GM12874 (cell line): Measurements from ENCODE around the gene TMEM156.

Source experiments
- CTCF ChIP-seq: IDR thresholded peaks from 2 replicates; pipeline ENCODE4 v1.5.1; 2011; ENCODE audit warnings: low read depth, mild to moderate bottlenecking, control low read depth, low read length, moderate library complexity; ENCODE audit not compliant: insufficient read depth

The TMEM156 gene

DNA sequence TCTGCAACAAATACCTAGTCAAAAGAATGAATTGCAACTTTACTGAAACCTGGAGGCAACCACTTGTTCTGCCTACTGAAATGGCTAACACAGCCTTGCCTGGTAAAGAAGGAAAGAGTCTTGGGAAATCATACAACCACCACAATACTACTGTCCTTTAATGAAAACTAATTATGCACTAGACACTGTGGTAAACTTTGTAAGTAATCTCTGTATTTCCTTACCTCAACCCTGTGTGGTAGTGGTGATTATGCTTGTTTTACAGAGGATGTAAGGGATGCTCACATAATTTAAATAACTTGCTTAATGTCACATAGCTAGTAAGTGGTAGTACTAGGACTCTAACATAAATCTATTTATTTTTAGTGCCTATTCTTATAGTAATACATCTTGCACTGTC is 44.7 kb downstream of the TMEM156 start:
- no peak for TF ChIP-seq CTCF

DNA sequence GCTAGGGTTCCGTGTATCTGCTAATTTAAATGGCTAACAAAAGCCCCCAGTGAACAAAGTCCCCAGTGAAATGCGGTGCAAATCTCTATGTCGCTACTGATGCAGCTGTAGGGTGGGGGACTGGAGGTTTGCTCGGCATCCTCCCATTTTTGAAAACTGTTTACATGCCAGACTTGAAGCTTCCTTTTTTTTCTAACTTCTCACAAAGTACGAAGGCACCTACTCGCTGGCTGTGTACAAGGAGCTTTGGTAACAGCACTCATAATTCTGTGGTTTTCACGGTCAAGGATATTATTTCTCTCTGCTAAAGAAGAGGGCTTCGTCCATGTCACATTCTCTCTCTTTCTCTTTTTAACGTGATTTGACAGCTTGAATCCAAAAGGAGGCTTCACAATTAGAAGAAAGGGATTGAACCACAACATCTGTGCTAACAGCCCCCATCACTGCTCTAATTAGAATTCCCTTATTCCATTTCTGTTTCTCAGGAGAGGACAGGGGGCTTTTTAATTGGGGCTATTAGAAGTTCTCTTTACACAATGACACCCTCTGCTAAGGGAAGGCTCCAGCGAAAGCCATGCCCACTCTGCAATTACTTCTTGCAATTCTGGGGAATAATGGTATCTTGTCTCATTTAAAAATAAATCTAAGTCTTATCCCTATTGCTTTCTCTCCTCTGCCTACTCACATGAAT is 46.7 kb downstream of the TMEM156 start:
- no peak for TF ChIP-seq CTCF

DNA sequence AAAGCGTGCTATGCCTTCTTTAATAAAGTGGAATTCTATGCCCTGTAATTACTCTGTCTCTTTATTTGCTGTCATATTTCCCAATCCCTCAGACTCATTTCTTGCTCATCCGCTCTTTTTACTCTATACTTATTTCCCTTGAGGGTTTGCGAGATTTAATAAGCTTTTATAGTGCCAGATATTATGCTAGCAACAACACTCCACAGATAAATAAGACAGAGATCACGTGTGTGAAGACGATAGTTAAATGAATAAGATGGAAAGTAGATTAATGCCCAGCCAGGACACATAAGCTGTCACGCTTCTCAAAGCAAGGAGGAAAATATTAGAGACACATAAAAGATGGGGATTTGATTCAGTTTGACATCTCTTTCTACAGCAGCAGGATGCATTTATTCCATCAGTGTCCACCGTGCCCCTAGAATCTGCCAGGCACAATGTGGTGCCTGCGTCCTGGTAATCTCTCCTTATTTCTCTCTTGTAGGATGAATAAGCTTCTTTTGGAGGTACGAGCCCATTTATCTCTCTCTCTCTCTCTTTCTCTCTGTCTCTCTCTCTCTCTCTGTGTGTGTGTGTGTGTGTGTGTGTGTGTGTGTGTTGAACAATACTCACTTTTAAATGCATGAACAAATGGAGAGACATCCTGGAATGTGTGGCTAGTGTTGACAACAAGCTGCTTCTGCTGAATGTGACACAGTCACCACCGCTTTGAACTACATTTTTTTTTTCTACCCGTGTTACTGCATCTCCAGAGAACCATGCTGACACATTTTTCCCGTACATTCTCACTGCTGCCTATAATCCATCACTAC is 48.2 kb downstream of the TMEM156 start:
- TF ChIP-seq CTCF: no peak

GRCh38 chr4:38983291-38983690 is 48.9 kb downstream of the TMEM156 start:
- no peak for TF ChIP-seq CTCF

- no peak for TF ChIP-seq CTCF
These were observed 49.7 kb downstream of the TMEM156 start for GRCh38 chr4:38982361-38983095.

DNA sequence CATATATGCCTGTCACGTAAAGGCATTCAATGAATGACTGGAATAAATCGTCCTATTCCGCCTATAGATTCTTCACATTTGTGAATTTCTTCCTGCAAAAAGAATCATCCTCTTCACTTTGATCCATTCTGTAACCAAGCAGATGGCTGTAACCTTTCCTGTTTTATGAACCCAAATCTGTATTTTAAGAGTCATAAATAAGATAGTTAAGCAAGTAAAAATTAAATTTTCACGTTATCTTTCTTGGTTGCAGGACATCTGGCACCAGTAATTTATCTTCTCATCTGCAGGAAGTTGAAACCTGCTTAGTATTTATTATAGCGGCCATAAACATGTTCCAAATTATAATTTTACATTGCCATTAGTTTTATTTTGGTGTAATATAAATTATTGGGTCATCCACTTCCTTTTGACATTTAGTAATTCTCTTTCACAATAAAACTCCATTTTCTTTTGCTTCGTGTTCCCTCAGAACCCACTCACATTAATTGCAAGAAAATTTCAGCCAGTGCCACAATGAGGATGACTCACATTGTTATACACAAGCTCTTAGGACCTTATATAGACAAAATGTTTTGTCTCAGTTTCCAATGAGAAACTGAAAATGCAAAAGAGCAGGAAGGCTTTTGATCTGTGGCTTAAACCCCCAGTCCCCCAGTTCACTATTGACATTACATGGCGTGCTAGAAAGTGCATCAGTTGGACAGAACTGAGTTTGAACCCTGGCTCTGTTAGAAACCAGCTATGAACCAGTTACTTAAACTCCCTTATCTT is 51.1 kb downstream of the TMEM156 start:
- no peak for TF ChIP-seq CTCF
